HepG2 (cell line): ENCODE data around the gene TMEM204. TPM values are rescaled to one million over a fixed set of nuclear protein-coding genes. Genes with fewer than 3 reads are reported as not detected.

ENCODE experiments used
- ELF3 ChIP-seq: IDR thresholded peaks from 2 replicates; pipeline ENCODE4 v1.6.1; 2016; ENCODE audit warnings: missing genetic modification reagents, missing compliant biosample characterization
- GATA4 ChIP-seq: sonication (generic); IDR thresholded peaks from 2 replicates; pipeline ENCODE4 v1.6.1; 2016; ENCODE audit warnings: antibody characterized with exemption, low read depth, borderline replicate concordance
- KDM6A ChIP-seq: IDR thresholded peaks from 2 replicates; pipeline ENCODE4 v1.6.1; 2016; ENCODE audit warnings: low read depth
- NBN ChIP-seq: fragments of 450-650 bp; conservative IDR thresholded peaks from 2 replicates; pipeline ENCODE4 v1.6.1; 2017
- NCOA2 ChIP-seq: sonication (generic); formaldehyde crosslinking; IDR thresholded peaks from 2 replicates; pipeline ENCODE4 v1.8.0; 2022; ENCODE audit warnings: inconsistent platforms
- NCOA5 ChIP-seq: sonication (generic); formaldehyde crosslinking; IDR thresholded peaks from 2 replicates; pipeline ENCODE4 v1.4.0; 2020; ENCODE audit warnings: missing genetic modification reagents
- NR2F6 ChIP-seq, 2 experiments: IDR thresholded peaks; 2 replicates each; pipeline ENCODE4 v1.6.1; 2016; ENCODE audit warnings: antibody characterized with exemption in 1 of 2, mild to moderate bottlenecking in 1 of 2
- RELA ChIP-seq: sonication (generic); formaldehyde crosslinking; IDR thresholded peaks from 2 replicates; pipeline ENCODE4 v1.4.0; 2020; ENCODE audit warnings: missing genetic modification reagents
- SMARCE1 ChIP-seq: fragments of 450-650 bp; IDR thresholded peaks from 2 replicates; pipeline ENCODE4 v1.6.1; 2017; ENCODE audit warnings: borderline replicate concordance
- STAG1 ChIP-seq: sonication (generic); formaldehyde crosslinking; IDR thresholded peaks from 2 replicates; pipeline ENCODE4 v1.4.0; 2020; ENCODE audit warnings: missing genetic modification reagents
- SYNCRIP ChIP-seq: fragments of 200-400 bp; formaldehyde crosslinking; IDR thresholded peaks from 2 replicates; pipeline ENCODE4 v1.6.1; 2018; ENCODE audit warnings: mild to moderate bottlenecking, low read depth, low read length; ENCODE audit not compliant: insufficient read depth
- TFDP2 ChIP-seq: sonication (generic); formaldehyde crosslinking; IDR thresholded peaks from 2 replicates; pipeline ENCODE4 v1.4.0; 2020; ENCODE audit warnings: missing genetic modification reagents
- THAP9 ChIP-seq: sonication (generic); formaldehyde crosslinking; IDR thresholded peaks from 2 replicates; pipeline ENCODE4; 2020; ENCODE audit warnings: missing genetic modification reagents, mild to moderate bottlenecking, borderline replicate concordance
- ZFX ChIP-seq: sonication (generic); formaldehyde crosslinking; IDR thresholded peaks from 2 replicates; pipeline ENCODE4 v1.4.0; 2020; ENCODE audit warnings: mild to moderate bottlenecking, low read depth, missing genetic modification reagents, moderate library complexity
- ZNF251 ChIP-seq: sonication (generic); formaldehyde crosslinking; IDR thresholded peaks from 2 replicates; pipeline ENCODE4 v1.9.0; 2021; ENCODE audit warnings: mild to moderate bottlenecking, missing genetic modification reagents
- ZNF33B ChIP-seq: sonication (generic); formaldehyde crosslinking; IDR thresholded peaks from 2 replicates; pipeline ENCODE4 v1.5.1; 2020; ENCODE audit warnings: mild to moderate bottlenecking, missing genetic modification reagents
- ZNF451 ChIP-seq: sonication (generic); formaldehyde crosslinking; IDR thresholded peaks from 2 replicates; pipeline ENCODE4 v1.5.0; 2020; ENCODE audit warnings: mild to moderate bottlenecking, missing genetic modification reagents
- ZNF510 ChIP-seq: sonication (generic); formaldehyde crosslinking; IDR thresholded peaks from 2 replicates; pipeline ENCODE4 v1.4.0; 2020; ENCODE audit warnings: low read depth, mild to moderate bottlenecking, missing genetic modification reagents
- ZNF512 ChIP-seq: sonication (generic); formaldehyde crosslinking; IDR thresholded peaks from 2 replicates; pipeline ENCODE4 v1.4.0; 2020; ENCODE audit warnings: mild to moderate bottlenecking, missing genetic modification reagents
- ZNF546 ChIP-seq: sonication (generic); formaldehyde crosslinking; conservative IDR thresholded peaks from 2 replicates; pipeline ENCODE4 v1.8.1; 2023; ENCODE audit warnings: mild to moderate bottlenecking, missing genetic modification reagents
- ZNF577 ChIP-seq: sonication (generic); formaldehyde crosslinking; IDR thresholded peaks from 2 replicates; pipeline ENCODE4 v1.4.0; 2020; ENCODE audit warnings: mild to moderate bottlenecking, low read depth, missing genetic modification reagents, borderline replicate concordance
- ZNF775 ChIP-seq: sonication (generic); formaldehyde crosslinking; IDR thresholded peaks from 2 replicates; pipeline ENCODE4 v1.4.0; 2020; ENCODE audit warnings: missing genetic modification reagents, mild to moderate bottlenecking, moderate library complexity, borderline replicate concordance
- ZNF800 ChIP-seq: sonication (generic); formaldehyde crosslinking; IDR thresholded peaks from 2 replicates; pipeline ENCODE4 v1.4.0; 2020; ENCODE audit warnings: missing genetic modification reagents
- ZNF839 ChIP-seq: sonication (generic); formaldehyde crosslinking; IDR thresholded peaks from 2 replicates; pipeline ENCODE4 v1.4.0; 2020; ENCODE audit warnings: missing genetic modification reagents, mild to moderate bottlenecking, borderline replicate concordance
- polyA plus RNA-seq, 8 experiments: library from polyadenylated mRNA; depleted of rRNA in 3 of 8; stranded (reverse) in 7 of 8; unstranded in 1 of 8; fragments of >200 nt; fragmentation: Illumina TruSeq in 4 of 8; extraction: Trizol in 4 of 8; gene quantifications; 2 replicates each; pipeline versions ENCODE4 v1.2.1 to v1.2.3, GENCODE V29; 2011 to 2016; ENCODE audit warnings: low read depth in 4 of 8, missing spikeins in 1 of 8, mixed read lengths in 1 of 8; ENCODE audit not compliant: insufficient read depth in 1 of 8
- total RNA-seq, 5 experiments: library from RNA; depleted of rRNA; stranded (reverse); fragments of >200 nt; fragmentation: Illumina TruSeq; extraction: Trizol; gene quantifications; 2 replicates each; pipeline ENCODE4 v1.2.3, GENCODE V29; 2016; ENCODE audit warnings: low read depth in 1 of 5

Gene TMEM204
- total and polyA plus RNA-seq, 2 of the 13 experiments (the other 11 are each of a cell fraction or from before 2014, with no cell fraction given): not detected

- TF ChIP-seq ZNF800 (CRISPR knock-in tag): no peak
- no peak for TF ChIP-seq ZNF839 (CRISPR knock-in tag)
- TF ChIP-seq NR2F6 (IDR thresholded peaks at IDR 0.05): peak; percentile 78
- TF ChIP-seq NR2F6 (CRISPR knock-in tag; IDR thresholded peaks at IDR 0.05): peak; percentile 74
- no peak for TF ChIP-seq ZNF251 (CRISPR knock-in tag)
- no peak for TF ChIP-seq NCOA2 (CRISPR knock-in tag)
- peak; percentile 93 for TF ChIP-seq ZFX (CRISPR knock-in tag)
- TF ChIP-seq TFDP2 (CRISPR knock-in tag): peak; percentile 65
- no peak for TF ChIP-seq GATA4
- TF ChIP-seq THAP9: no peak
- TF ChIP-seq ZNF775 (CRISPR knock-in tag): no peak
- TF ChIP-seq ZNF33B: no peak
- TF ChIP-seq ZNF546: no peak
- no peak for TF ChIP-seq ZNF512 (CRISPR knock-in tag)
- no peak for TF ChIP-seq NBN
- no peak for TF ChIP-seq ZNF451 (CRISPR knock-in tag)
- peak; percentile 80 for TF ChIP-seq ELF3 (CRISPR knock-in tag)
- no peak for TF ChIP-seq ZNF510
- TF ChIP-seq SYNCRIP: no peak
- TF ChIP-seq SMARCE1: no peak
- TF ChIP-seq KDM6A (CRISPR knock-in tag): no peak
- no peak for TF ChIP-seq STAG1 (CRISPR knock-in tag)
- no peak for TF ChIP-seq NCOA5 (CRISPR knock-in tag)
- TF ChIP-seq ZNF577 (CRISPR knock-in tag): no peak
- TF ChIP-seq RELA: no peak
These were observed 40.3 kb upstream of the TMEM204 start, which contains the start of gene TELO2 (continued) for GRCh38 chr16:1492923-1493745.
